GM12874 (cell line): ENCODE data around the gene LPAR4.

Experiments
- TF ChIP-seq, protein P1 (sequence below): IDR thresholded peaks from 2 replicates; pipeline ENCODE4 v1.5.1; 2011; ENCODE audit warnings: low read depth, mild to moderate bottlenecking, control low read depth, low read length, moderate library complexity; ENCODE audit not compliant: insufficient read depth

LPAR4 gene

DNA sequence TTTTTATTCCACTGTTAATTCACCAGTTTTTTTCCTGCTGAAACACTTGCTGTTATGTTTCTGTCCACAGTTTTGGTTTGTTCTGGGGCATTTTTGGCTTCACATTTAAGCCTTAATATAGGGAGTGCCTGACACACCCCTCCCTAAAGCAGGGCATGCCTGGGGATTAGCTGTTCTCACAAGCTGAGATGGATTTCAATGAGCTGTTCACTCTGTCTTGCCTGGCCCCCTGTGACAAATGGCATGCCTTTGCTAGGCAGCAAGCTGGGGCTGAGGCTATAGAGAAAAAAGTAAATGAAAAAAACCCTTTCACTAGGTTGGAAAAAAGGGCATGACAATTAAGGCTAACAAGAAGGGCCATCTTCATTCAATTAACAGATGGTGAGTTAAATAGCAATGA, 22.4 kb downstream of the LPAR4 start:
- TF ChIP-seq, protein P1, sequence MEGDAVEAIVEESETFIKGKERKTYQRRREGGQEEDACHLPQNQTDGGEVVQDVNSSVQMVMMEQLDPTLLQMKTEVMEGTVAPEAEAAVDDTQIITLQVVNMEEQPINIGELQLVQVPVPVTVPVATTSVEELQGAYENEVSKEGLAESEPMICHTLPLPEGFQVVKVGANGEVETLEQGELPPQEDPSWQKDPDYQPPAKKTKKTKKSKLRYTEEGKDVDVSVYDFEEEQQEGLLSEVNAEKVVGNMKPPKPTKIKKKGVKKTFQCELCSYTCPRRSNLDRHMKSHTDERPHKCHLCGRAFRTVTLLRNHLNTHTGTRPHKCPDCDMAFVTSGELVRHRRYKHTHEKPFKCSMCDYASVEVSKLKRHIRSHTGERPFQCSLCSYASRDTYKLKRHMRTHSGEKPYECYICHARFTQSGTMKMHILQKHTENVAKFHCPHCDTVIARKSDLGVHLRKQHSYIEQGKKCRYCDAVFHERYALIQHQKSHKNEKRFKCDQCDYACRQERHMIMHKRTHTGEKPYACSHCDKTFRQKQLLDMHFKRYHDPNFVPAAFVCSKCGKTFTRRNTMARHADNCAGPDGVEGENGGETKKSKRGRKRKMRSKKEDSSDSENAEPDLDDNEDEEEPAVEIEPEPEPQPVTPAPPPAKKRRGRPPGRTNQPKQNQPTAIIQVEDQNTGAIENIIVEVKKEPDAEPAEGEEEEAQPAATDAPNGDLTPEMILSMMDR, result no peak

DNA sequence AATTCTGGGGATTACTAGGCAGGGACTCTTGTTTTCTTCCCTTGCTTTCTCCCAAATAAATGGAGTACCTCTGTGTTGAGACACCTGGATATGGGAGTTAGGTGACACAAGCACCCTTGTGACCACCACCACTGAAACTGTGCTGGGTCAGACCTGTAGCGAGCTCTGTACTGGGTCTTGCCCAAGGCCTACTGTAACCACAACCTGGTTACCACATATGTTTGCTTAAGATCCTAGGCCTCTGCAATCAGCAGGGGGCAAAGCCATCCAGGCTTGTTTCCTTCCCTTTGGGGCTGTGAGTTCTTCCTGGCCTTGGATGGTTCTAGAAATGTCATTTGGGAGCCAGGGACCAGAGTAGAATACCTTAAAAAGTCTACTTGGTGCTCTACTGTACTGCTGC, 49.4 kb downstream of the LPAR4 start:
- TF ChIP-seq, protein P1, result no peak

DNA sequence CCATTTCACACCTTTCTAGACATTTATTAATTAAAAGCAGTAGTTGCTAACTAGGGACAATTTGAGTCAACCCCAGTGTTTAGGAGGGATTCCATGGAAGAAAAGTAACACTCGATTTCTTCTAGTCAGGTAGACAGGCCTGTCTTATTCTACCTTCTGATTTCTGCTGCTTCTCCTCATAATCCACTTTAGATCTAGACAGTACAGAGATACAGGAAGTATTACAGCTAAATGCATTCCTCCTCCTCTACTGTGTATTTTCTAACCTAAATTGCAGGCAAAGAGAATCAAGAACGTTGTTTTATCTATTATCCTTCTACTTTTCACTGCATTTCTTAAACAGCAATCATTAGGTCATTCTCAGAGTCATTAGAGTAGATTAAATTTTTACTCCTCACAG, 52.6 kb downstream of the LPAR4 start:
- TF ChIP-seq, protein P1, result no peak

DNA sequence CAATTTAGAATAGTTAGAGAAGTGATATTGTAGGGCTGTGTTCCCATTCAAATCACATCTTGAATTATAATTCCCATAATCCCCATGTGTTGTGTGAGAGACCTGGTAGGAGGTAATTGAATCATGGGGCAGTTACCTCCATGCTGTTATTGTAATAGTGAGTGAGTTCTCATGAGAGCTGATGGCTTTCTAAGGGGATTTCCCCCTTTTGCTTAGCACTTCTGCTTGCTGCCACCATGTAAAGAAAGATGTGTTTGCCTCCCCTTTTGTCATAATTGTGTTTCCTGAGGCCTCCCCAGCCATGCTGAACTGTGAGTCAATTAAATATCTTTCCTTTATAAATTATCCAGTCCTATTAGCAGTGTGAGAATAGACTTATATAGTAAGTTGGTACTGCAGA, 53.2 kb downstream of the LPAR4 start:
- TF ChIP-seq, protein P1, result no peak

DNA sequence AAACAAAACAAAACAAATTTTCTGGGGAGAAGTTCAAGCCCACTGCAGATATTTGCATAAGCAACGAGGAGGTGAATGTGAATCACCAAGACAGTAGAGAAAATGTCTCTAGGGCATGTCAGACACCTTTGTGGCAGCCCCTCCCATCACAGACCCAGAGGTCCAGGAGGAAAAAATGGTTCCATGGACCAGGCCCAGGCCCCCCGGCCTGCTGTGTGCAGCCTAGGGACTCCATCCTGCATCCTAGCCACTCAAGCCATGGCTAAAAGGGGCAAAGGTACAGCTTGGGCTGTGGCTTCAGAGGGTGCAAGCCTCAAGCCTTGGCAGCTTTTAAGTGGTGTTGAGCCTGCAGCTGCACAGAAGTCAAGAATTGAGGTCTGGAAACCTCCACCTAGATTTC, 54.0 kb downstream of the LPAR4 start:
- TF ChIP-seq, protein P1, result no peak
